ENCODE data around the gene ST6GALNAC4.

ST6GALNAC4 gene

DNA sequence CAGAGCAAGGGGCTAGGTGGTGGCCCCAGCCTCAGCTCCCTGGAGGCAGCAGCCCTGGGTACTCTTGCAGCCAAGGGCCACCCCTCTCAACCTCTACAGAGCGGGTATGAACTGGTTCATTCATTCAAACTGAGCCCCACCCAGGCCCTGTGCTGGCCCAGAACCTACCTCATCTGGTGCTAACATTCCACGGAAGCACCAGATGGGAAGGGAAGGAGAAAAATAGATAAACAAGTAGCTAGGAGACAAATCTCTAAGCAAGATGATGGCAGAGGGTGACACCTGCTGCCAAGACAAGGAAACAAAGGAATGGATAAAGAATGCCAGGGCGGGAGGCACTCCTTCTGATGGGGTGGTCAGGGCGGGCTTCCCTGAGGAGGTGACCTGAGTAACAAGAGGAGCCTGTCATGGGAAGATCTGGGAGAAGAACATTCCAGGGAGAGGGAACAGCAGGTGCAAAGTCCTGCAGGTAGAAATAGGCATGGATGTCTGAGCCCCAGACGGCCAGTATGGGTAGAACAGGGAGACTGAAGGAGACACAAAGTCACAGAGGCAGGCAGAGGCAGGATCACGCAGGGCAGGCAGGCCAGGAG is 6.1 kb downstream of the ST6GALNAC4 start:
- Histone ChIP-seq H3K4me3 (ENCODE audit: low read depth, low read length) (no peak overlapping the region), H3K4me1 (ENCODE audit: control insufficient read depth, insufficient read depth, low read length) (no peaks in the 10 kb centered on the region), H3K9me3 (ENCODE audit: control insufficient read depth, insufficient read depth, low read depth, low read length) (no peaks in the 10 kb centered on the region), H3K36me3 (ENCODE audit: control insufficient read depth in 2 of 2, insufficient read depth in 1 of 2, low read length in 2 of 2) (peaks cover 0 to 31% of the 10 kb centered on the region in 2 experiments; a peak in 2 of 3 replicates), H3K27ac (ENCODE audit: extremely low read depth, low read depth, low read length) (no peak overlapping the region)
- TF ChIP-seq, protein P1, sequence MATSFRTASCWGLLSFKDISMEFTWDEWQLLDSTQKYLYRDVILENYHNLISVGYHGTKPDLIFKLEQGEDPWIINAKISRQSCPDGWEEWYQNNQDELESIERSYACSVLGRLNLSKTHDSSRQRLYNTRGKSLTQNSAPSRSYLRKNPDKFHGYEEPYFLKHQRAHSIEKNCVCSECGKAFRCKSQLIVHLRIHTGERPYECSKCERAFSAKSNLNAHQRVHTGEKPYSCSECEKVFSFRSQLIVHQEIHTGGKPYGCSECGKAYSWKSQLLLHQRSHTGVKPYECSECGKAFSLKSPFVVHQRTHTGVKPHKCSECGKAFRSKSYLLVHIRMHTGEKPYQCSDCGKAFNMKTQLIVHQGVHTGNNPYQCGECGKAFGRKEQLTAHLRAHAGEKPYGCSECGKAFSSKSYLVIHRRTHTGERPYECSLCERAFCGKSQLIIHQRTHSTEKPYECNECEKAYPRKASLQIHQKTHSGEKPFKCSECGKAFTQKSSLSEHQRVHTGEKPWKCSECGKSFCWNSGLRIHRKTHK (tag by site-specific recombination; IDR thresholded peaks at IDR 0.05): no peak
- TF ChIP-seq, protein P2, sequence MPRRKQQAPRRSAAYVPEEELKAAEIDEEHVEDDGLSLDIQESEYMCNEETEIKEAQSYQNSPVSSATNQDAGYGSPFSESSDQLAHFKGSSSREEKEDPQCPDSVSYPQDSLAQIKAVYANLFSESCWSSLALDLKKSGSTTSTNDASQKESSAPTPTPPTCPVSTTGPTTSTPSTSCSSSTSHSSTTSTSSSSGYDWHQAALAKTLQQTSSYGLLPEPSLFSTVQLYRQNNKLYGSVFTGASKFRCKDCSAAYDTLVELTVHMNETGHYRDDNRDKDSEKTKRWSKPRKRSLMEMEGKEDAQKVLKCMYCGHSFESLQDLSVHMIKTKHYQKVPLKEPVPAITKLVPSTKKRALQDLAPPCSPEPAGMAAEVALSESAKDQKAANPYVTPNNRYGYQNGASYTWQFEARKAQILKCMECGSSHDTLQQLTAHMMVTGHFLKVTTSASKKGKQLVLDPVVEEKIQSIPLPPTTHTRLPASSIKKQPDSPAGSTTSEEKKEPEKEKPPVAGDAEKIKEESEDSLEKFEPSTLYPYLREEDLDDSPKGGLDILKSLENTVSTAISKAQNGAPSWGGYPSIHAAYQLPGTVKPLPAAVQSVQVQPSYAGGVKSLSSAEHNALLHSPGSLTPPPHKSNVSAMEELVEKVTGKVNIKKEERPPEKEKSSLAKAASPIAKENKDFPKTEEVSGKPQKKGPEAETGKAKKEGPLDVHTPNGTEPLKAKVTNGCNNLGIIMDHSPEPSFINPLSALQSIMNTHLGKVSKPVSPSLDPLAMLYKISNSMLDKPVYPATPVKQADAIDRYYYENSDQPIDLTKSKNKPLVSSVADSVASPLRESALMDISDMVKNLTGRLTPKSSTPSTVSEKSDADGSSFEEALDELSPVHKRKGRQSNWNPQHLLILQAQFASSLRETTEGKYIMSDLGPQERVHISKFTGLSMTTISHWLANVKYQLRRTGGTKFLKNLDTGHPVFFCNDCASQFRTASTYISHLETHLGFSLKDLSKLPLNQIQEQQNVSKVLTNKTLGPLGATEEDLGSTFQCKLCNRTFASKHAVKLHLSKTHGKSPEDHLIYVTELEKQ (tag by site-specific recombination; IDR thresholded peaks at IDR 0.05; ENCODE audit: borderline replicate concordance): no peak
- TF ChIP-seq, protein P3, sequence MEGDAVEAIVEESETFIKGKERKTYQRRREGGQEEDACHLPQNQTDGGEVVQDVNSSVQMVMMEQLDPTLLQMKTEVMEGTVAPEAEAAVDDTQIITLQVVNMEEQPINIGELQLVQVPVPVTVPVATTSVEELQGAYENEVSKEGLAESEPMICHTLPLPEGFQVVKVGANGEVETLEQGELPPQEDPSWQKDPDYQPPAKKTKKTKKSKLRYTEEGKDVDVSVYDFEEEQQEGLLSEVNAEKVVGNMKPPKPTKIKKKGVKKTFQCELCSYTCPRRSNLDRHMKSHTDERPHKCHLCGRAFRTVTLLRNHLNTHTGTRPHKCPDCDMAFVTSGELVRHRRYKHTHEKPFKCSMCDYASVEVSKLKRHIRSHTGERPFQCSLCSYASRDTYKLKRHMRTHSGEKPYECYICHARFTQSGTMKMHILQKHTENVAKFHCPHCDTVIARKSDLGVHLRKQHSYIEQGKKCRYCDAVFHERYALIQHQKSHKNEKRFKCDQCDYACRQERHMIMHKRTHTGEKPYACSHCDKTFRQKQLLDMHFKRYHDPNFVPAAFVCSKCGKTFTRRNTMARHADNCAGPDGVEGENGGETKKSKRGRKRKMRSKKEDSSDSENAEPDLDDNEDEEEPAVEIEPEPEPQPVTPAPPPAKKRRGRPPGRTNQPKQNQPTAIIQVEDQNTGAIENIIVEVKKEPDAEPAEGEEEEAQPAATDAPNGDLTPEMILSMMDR (tag by site-specific recombination; IDR thresholded peaks at IDR 0.05): peak; percentile 22; the same call in 1 of the 2 replicates
- peak; percentile 56 for TF ChIP-seq ZNF654 (tag by site-specific recombination; IDR thresholded peaks at IDR 0.05; ENCODE audit: low read depth)
- TF ChIP-seq ZNF146 (tag by site-specific recombination; IDR thresholded peaks at IDR 0.05): no peak
- TF ChIP-seq ZNF785 (tag by site-specific recombination; IDR thresholded peaks at IDR 0.05): no peak
- ChIA-PET POLR2A (interaction anchor here (0.8 kb wide), 1 partner anchor 11 kb away, joined by 3 read pairs; no protein-coding TSS in a partner anchor), CTCF (interaction anchor here (0.7 to 1.6 kb wide), 6 partner anchors 9 to 176 kb away, joined by 4 to 9 read pairs (median 6); partner anchors contain the start of gene TOR2A)

DNA sequence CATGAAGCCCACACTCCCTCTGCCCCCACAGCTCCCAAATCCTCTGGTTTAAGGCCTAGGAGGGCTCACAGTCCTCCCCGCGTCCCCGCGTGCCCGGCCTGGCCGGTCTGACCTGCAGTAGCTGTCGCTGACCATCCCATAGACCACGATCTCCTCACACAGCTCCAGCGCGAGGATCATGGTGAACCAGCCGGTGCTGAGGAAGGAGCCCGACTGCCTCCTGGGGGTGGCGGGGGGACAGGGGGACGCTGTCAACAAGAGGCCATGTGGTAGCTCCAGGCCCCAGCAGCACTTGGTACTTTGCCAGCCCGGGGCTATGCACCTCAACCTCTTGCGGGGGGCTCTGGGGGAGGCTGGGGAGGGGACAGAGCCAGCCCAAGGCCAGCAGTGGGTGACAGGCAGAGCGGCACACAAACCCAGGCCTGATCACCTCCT is 7.0 kb downstream of the ST6GALNAC4 start:
- ChIA-PET CTCF (interaction anchor here (1.2 to 1.6 kb wide), 5 partner anchors 10 to 175 kb away, joined by 4 to 9 read pairs (median 7); partner anchors contain the start of gene TOR2A), POLR2A (interaction anchor here (0.5 to 0.8 kb wide), 2 partner anchors 9 to 12 kb away, joined by 3 to 4 read pairs; no protein-coding TSS in a partner anchor)
- Histone ChIP-seq H3K36me3 (ENCODE audit: control insufficient read depth in 2 of 2, insufficient read depth in 1 of 2, low read length in 2 of 2) (peaks cover 0 to 31% of the 10 kb centered on the region in 2 experiments; a peak in 2 of 3 replicates), H3K4me1 (ENCODE audit: control insufficient read depth, insufficient read depth, low read length) (no peaks in the 10 kb centered on the region), H3K9me3 (ENCODE audit: control insufficient read depth, insufficient read depth, low read depth, low read length) (no peaks in the 10 kb centered on the region), H3K27ac (ENCODE audit: extremely low read depth, low read depth, low read length) (no peak overlapping the region), H3K4me3 (ENCODE audit: low read depth, low read length) (no peak overlapping the region)
- TF ChIP-seq ZNF175 (tag by site-specific recombination; IDR thresholded peaks at IDR 0.05) (no peak), BCL11B (tag by site-specific recombination; IDR thresholded peaks at IDR 0.05; ENCODE audit: low read depth) (no peak), ZNF350 (tag by site-specific recombination; IDR thresholded peaks at IDR 0.05) (no peak), KLF9 (tag by site-specific recombination; IDR thresholded peaks at IDR 0.05; ENCODE audit: low read depth) (no peak), GLI4 (tag by site-specific recombination; IDR thresholded peaks at IDR 0.05) (no peak)
- TF ChIP-seq, protein P2 (tag by site-specific recombination; IDR thresholded peaks at IDR 0.05; ENCODE audit: borderline replicate concordance): no peak
- TF ChIP-seq, protein P4, sequence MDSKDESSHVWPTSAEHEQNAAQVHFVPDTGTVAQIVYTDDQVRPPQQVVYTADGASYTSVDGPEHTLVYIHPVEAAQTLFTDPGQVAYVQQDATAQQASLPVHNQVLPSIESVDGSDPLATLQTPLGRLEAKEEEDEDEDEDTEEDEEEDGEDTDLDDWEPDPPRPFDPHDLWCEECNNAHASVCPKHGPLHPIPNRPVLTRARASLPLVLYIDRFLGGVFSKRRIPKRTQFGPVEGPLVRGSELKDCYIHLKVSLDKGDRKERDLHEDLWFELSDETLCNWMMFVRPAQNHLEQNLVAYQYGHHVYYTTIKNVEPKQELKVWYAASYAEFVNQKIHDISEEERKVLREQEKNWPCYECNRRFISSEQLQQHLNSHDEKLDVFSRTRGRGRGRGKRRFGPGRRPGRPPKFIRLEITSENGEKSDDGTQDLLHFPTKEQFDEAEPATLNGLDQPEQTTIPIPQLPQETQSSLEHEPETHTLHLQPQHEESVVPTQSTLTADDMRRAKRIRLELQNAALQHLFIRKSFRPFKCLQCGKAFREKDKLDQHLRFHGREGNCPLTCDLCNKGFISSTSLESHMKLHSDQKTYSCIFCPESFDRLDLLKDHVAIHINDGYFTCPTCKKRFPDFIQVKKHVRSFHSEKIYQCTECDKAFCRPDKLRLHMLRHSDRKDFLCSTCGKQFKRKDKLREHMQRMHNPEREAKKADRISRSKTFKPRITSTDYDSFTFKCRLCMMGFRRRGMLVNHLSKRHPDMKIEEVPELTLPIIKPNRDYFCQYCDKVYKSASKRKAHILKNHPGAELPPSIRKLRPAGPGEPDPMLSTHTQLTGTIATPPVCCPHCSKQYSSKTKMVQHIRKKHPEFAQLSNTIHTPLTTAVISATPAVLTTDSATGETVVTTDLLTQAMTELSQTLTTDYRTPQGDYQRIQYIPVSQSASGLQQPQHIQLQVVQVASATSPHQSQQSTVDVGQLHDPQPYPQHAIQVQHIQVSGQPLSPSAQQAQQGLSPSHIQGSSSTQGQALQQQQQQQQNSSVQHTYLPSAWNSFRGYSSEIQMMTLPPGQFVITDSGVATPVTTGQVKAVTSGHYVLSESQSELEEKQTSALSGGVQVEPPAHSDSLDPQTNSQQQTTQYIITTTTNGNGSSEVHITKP (tag by site-specific recombination; IDR thresholded peaks at IDR 0.05): no peak
- TF ChIP-seq, protein P5, sequence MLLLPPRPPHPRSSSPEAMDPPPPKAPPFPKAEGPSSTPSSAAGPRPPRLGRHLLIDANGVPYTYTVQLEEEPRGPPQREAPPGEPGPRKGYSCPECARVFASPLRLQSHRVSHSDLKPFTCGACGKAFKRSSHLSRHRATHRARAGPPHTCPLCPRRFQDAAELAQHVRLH (tag by site-specific recombination; IDR thresholded peaks at IDR 0.05): no peak
- TF ChIP-seq, protein P6, sequence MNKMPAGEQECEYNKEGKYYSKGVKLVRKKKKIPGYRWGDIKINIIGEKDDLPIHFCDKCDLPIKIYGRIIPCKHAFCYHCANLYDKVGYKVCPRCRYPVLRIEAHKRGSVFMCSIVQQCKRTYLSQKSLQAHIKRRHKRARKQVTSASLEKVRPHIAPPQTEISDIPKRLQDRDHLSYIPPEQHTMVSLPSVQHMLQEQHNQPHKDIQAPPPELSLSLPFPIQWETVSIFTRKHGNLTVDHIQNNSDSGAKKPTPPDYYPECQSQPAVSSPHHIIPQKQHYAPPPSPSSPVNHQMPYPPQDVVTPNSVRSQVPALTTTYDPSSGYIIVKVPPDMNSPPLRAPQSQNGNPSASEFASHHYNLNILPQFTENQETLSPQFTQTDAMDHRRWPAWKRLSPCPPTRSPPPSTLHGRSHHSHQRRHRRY (tag by site-specific recombination; IDR thresholded peaks at IDR 0.05): no peak
